ENCODE data around the gene KRTAP2-4.

DNA sequence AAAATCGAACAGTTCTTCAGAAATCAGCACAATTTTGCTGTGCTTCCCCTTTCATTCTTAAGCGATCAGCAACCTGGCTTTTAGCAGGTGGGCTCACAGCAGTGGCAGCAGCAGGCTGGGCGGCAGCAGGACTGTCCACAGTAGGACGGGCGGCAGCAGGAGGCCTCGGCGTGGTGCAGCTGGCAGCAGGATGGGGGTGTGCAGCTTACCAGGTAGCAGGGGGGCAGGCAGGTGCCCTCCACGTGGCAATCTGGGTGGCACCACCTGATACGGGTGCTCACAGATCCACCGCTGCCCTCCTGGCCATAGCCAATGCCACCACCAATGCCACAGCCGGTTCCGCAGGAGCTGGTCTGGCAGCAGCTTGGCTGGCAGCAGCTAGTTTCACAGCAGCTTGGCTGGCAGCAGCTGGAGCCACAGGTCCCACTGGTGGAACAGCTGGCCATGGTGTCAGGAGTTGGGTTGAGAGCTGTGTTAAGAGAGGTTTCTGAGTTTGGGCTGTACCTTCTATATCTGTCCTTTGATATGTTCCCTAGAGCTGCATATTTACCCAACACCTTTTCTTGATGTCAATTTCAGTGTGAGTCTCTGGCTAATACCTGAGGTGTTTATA lies 35.9 kb downstream of the KRTAP2-4 start, which contains the start of gene KRTAP1-4:
- TF ChIP-seq, protein P1, sequence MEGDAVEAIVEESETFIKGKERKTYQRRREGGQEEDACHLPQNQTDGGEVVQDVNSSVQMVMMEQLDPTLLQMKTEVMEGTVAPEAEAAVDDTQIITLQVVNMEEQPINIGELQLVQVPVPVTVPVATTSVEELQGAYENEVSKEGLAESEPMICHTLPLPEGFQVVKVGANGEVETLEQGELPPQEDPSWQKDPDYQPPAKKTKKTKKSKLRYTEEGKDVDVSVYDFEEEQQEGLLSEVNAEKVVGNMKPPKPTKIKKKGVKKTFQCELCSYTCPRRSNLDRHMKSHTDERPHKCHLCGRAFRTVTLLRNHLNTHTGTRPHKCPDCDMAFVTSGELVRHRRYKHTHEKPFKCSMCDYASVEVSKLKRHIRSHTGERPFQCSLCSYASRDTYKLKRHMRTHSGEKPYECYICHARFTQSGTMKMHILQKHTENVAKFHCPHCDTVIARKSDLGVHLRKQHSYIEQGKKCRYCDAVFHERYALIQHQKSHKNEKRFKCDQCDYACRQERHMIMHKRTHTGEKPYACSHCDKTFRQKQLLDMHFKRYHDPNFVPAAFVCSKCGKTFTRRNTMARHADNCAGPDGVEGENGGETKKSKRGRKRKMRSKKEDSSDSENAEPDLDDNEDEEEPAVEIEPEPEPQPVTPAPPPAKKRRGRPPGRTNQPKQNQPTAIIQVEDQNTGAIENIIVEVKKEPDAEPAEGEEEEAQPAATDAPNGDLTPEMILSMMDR (IDR thresholded peaks at IDR 0.05; ENCODE audit: insufficient read depth, low read length), result no peak
- TF ChIP-seq, protein P2, sequence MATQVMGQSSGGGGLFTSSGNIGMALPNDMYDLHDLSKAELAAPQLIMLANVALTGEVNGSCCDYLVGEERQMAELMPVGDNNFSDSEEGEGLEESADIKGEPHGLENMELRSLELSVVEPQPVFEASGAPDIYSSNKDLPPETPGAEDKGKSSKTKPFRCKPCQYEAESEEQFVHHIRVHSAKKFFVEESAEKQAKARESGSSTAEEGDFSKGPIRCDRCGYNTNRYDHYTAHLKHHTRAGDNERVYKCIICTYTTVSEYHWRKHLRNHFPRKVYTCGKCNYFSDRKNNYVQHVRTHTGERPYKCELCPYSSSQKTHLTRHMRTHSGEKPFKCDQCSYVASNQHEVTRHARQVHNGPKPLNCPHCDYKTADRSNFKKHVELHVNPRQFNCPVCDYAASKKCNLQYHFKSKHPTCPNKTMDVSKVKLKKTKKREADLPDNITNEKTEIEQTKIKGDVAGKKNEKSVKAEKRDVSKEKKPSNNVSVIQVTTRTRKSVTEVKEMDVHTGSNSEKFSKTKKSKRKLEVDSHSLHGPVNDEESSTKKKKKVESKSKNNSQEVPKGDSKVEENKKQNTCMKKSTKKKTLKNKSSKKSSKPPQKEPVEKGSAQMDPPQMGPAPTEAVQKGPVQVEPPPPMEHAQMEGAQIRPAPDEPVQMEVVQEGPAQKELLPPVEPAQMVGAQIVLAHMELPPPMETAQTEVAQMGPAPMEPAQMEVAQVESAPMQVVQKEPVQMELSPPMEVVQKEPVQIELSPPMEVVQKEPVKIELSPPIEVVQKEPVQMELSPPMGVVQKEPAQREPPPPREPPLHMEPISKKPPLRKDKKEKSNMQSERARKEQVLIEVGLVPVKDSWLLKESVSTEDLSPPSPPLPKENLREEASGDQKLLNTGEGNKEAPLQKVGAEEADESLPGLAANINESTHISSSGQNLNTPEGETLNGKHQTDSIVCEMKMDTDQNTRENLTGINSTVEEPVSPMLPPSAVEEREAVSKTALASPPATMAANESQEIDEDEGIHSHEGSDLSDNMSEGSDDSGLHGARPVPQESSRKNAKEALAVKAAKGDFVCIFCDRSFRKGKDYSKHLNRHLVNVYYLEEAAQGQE (IDR thresholded peaks at IDR 0.05; ENCODE audit: insufficient replicate concordance, low read depth), result no peak
- TF ChIP-seq POLR2AphosphoS5 (IDR thresholded peaks at IDR 0.05; ENCODE audit: low read depth) (no peak), GABPA (IDR thresholded peaks at IDR 0.05; ENCODE audit: low read depth) (no peak), SPI1 (IDR thresholded peaks at IDR 0.05; ENCODE audit: borderline replicate concordance, low read depth) (no peak)

Measured in HL-60 (cell line).